Endothelial cell of umbilical vein (primary cell): Measurements from ENCODE around the gene SGF29.

Source experiments
- CTCF ChIP-seq, 2 donors: IDR thresholded peaks; 1 replicate in 1 of 2; 2 replicates in 1 of 2; pipeline ENCODE4 v1.5.1; 2011; ENCODE audit warnings: low read length in 2 of 2, mild to moderate bottlenecking in 2 of 2, moderate library complexity in 2 of 2, control low read depth in 1 of 2, inconsistent platforms in 1 of 2, low read depth in 1 of 2; ENCODE audit not compliant: insufficient read depth in 1 of 2; ENCODE audit errors: extremely low read depth in 1 of 2
- EZH2 ChIP-seq: IDR thresholded peaks from 2 replicates; pipeline ENCODE4 v1.6.1; 2012; ENCODE audit warnings: borderline replicate concordance, low read depth, mild to moderate bottlenecking, moderate library complexity, low read length, inconsistent platforms; ENCODE audit not compliant: severe bottlenecking

GRCh38 chr16:28540346-28540745 is 13.4 kb upstream of the SGF29 start:
- TF ChIP-seq CTCF (IDR thresholded peaks at IDR 0.05; ENCODE audit: extremely low read depth in 1 of 2, insufficient read depth in 1 of 2, low read depth in 1 of 2, low read length in 2 of 2), result no peak
- TF ChIP-seq EZH2, result no peak
